ENCODE results near the gene S1PR1.

Gene S1PR1

GRCh38 chr1:101250222-101250621, 13.4 kb downstream of the S1PR1 start:
- DNase-seq = no peak

GRCh38 chr1:101250656-101251272, 13.9 kb downstream of the S1PR1 start:
- DNase-seq = no peak

GRCh38 chr1:101251504-101251903, 14.7 kb downstream of the S1PR1 start:
- DNase-seq = no peak

- DNase-seq = no peak
Measured at GRCh38 chr1:101253976-101254674, 17.3 kb downstream of the S1PR1 start.

GRCh38 chr1:101257500-101258325, 20.9 kb downstream of the S1PR1 start:
- DNase-seq = peak; percentile 52 to 73

GRCh38 chr1:101259744-101260148, 22.9 kb downstream of the S1PR1 start:
- peak; percentile 85 to 91 for DNase-seq

GRCh38 chr1:101260556-101261350, 23.9 kb downstream of the S1PR1 start:
- DNase-seq = peak; percentile 55 to 64

- no peak for DNase-seq
Measured at GRCh38 chr1:101261623-101262022, 24.8 kb downstream of the S1PR1 start.

- DNase-seq = no peak
Measured at GRCh38 chr1:101262060-101262459, 25.2 kb downstream of the S1PR1 start.

- peak; percentile 12 to 27 for DNase-seq
Measured at GRCh38 chr1:101262630-101263348, 26.0 kb downstream of the S1PR1 start.

- DNase-seq = peak; percentile 38 to 43
Measured at GRCh38 chr1:101264697-101265096, 27.9 kb downstream of the S1PR1 start.

- no peak for DNase-seq
Measured at GRCh38 chr1:101265684-101266083, 28.9 kb downstream of the S1PR1 start.

GRCh38 chr1:101267082-101267481, 30.3 kb downstream of the S1PR1 start:
- no peak for DNase-seq

- no peak for DNase-seq
Measured at GRCh38 chr1:101268893-101269292, 32.1 kb downstream of the S1PR1 start.

- DNase-seq = no peak
Measured at GRCh38 chr1:101275672-101276071, 38.9 kb downstream of the S1PR1 start.

GRCh38 chr1:101276818-101277217, 40.0 kb downstream of the S1PR1 start:
- DNase-seq = no peak

- no peak for DNase-seq
Measured at GRCh38 chr1:101278238-101278637, 41.4 kb downstream of the S1PR1 start.

- DNase-seq = no peak
Measured at GRCh38 chr1:101278845-101279244, 42.0 kb downstream of the S1PR1 start.

GRCh38 chr1:101280049-101280592, 43.3 kb downstream of the S1PR1 start:
- no peak for DNase-seq

GRCh38 chr1:101280942-101281654, 44.3 kb downstream of the S1PR1 start:
- DNase-seq = no peak

GRCh38 chr1:101281751-101282150, 44.9 kb downstream of the S1PR1 start:
- DNase-seq = no peak
